OCI-LY3 (cell line): Measurements from ENCODE around the gene GIMD1.

ENCODE experiments used
- EZH2phosphoT487 ChIP-seq: fragments of 200-600 bp; shearing (Covaris generic); IDR thresholded peaks from 2 replicates; pipeline ENCODE4 v1.6.1; 2018; ENCODE audit warnings: antibody characterized with exemption, mixed run types, low read depth
- TF ChIP-seq, protein P1 (sequence below): fragments of 200-600, 300-600 bp; sonication (generic); IDR thresholded peaks from 2 replicates; pipeline ENCODE4 v1.5.1; 2014; ENCODE audit warnings: antibody characterized with exemption, low read length, low read depth

DNA sequence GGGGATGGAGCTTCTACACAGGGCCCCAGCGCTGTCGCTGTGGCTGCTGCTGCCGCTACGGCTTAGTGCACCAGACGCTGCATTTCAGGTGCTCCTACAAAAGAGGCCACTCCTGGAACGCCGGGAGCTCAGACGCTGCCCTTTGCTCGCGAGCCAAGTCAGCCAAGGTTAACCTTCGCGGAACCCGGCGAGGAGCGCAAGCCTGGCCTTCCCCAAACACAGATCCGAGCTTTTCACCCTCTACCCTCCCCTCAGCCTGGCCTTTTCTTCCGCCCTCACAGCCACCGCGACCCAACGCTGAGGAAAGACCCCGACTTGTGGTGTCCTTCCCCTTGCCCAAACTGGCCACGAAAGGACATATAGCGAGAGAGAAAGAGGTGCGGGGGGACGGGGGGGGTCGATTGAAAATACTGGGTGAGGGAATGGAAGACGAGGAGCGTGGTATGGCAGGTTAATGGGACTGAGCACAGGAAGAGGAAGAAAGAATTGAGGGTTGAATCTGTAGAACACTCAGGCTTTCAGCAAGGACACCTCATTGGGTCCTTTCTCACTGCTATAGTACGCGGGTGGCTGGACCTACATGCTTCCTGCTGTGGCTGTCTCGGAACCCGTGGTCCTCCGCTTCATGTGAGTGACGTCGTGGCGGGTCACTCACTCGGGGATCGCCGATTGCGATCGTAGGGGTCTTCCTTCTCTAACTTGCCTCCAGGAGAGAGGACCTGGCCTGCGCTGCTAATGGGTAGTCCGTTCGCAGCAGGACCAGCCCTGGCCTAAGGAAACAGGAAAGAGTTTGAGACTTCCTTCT lies 52.4 kb downstream of the GIMD1 start, which contains the start of the genes AIMP1 and TBCK:
- TF ChIP-seq, protein P1, sequence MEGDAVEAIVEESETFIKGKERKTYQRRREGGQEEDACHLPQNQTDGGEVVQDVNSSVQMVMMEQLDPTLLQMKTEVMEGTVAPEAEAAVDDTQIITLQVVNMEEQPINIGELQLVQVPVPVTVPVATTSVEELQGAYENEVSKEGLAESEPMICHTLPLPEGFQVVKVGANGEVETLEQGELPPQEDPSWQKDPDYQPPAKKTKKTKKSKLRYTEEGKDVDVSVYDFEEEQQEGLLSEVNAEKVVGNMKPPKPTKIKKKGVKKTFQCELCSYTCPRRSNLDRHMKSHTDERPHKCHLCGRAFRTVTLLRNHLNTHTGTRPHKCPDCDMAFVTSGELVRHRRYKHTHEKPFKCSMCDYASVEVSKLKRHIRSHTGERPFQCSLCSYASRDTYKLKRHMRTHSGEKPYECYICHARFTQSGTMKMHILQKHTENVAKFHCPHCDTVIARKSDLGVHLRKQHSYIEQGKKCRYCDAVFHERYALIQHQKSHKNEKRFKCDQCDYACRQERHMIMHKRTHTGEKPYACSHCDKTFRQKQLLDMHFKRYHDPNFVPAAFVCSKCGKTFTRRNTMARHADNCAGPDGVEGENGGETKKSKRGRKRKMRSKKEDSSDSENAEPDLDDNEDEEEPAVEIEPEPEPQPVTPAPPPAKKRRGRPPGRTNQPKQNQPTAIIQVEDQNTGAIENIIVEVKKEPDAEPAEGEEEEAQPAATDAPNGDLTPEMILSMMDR = no peak
- TF ChIP-seq EZH2phosphoT487 = no peak
